Stimulated activated CD4-positive, alpha-beta T cell treated with anti-CD3 and anti-CD28 coated beads, TNF-alpha, amount 100 ng/mL, for 48 hours (primary cell): ENCODE measurements around the gene LDAH.
A peak's percentile ranks its signal among the peaks of the same experiment; 100 is the strongest.

ENCODE experiments used
- DNase-seq, 3 donors: peaks; one replicate each; pipeline ENCODE4 v3.0.0-alpha.2; 2020; ENCODE audit warnings: low read depth in 3 of 3

The LDAH gene

DNA sequence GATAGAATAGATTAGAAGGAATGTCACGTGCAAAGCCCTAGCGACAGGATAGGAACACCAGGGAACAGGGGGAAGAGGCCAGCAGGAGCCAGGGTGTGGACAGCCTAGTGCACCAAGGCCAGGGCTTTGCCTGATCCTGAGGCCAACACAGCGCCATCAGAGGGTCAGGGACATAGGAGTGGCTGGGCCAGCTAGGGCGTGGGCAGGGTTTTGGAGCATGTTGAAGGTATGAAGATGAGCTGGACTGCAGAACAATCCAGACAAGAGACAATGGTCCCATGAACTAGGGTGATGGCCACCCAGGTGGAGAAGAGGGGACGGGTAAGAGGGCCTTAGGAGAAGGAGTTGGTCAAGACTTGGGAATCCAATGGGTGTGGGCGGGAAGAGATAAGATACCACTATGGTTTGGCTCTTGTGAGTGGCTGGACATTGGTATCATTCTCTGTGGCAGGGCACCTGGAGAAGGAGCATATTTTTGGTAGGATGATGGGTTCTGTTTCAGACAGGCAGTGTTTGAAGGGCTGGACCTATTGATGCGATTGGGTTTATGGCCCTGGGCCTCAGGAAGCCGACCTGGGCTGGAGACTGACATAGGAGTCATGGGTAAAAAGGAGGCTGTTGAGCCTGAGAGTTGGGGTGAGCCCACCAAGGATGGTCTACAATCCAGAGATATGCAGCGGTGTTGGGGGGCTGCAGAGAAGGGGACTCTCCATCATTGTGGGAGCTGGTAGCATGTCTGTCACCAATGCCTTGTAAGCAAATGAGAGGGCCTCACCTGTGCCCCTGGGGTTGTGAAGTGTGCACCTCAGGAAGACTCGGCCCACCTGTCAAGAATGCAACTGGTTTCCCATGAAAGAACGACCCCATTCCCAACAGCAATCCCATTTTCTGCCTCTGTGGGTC is 170.0 kb downstream of the LDAH start:
- no peak for DNase-seq

DNA sequence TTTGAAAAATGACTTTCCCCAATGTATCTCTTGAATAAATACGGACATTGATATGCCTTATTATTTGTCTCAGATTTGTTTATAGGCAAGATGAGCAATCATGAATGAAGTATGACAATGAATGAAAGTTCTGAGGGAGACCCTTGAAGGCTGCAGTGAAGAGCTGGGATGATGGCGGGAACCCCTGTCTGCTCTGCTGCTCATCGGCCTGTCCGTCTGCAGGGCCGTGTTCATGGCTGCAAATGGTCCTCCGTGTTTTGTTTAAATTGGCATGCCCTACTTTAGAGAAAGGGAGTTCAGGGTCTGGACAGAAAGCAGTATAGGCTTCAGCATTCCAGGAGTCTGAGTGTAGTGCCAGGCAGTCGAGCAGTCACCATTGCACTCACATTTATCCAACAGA is 170.8 kb downstream of the LDAH start:
- no peak for DNase-seq

DNA sequence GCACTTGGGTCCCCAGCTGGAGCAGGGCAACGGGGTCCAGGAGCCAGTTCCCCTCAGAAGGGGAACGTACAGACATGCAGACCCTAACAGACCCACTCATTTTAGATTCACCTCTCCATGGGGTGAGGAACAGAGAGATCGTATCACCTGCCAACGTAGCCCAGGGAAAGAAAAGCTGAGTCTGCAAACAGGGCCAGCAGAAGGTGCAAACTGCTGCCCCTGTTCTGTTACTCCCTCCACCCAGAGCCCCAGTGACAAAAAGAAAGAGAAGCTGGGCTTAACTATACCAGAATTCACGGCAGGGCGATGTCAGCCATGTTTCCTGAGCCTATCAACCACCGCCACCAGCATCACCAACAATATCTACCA is 171.2 kb downstream of the LDAH start:
- no peak for DNase-seq

DNA sequence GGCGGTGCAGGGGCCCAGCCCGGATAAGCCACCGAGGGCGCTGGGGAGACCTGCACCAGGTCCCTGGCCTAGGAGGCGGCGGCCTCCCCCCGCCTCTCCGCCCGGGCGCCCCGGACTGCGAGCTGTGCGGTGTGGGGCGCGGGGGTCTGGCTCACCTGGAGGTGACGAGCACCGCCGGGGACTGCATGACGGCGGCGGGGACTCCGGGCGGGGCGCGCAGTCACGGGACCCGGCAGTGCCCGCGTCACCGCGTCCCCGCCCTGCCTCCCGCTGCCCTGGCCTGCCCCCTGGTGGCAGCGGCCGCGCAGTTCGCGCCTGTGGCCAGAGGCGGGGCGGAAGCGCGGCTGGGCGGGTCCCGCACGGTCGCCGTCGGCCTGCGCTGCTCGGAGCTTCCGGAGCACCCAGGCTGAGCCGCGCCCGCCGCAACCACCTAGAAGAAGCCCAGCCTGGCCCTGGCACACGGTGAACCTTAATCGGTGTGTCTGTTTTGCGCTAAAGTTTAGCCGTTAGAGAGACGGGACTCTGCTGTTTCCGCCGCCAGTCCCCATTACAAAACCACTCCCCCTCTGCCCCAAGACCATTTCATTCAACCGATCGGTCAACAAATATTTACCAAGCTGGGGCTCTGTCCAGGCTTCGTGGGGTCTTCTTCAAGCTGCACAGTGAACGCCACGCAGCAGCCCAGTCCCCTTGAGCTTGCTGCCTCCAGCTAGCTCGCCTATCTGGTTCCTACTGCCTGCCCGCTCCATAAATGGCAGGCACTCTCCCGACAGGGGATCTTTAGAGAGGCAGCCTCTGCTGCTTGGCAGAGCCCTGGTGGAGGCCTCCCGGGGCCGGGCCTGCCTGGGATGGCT is 171.8 kb downstream of the LDAH start, which contains the start of gene HS1BP3:
Gene HS1BP3 (minus strand): TSS at position 222 of the 854 bp plus-strand sequence. CDS start 35 bp downstream, at position 187.
- peak; percentile 73 to 81 (median 79) for DNase-seq

DNA sequence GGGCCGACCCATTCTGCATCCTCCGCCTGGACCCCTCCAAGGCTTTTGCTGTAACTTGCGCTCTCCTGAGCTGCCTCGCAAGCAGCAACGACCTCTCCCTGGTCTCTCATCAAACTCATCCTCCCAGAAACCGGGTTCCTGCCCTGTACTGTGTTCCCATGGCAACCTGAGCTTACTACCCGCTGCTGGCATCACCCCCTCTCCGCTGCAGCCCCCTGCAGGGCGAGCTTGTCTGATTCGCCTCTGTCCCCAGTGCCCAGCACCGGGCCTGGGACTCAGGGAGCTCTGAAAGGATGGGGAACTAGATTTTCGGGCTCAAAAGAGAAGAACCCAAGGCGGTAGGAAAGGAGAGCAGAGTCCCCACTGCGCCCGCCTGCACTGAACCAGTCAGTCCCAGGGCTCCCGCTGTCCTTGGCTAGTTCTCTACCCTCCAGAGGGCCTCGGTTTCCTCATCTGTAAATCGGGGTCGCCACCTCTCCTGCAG is 172.5 kb downstream of the LDAH start:
- no peak for DNase-seq

DNA sequence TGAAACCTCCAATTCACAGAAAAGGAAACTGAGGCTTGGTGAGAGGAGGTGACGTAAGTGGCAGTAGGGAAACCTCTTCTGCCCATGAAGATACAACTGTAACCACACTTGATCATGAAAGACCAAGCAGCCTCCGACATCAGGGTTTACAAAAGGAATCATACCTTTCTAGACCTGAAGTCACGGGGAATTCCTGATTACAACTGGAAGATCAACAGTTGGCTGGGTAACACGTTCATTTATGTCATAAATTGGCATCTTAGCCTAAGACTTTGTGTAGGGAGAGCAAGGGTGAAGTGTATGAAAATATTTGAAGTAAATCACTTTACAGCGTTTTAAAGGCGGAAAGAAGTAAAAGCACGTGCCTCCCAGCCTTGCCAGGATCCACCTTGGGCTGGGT is 172.9 kb downstream of the LDAH start:
- no peak for DNase-seq

DNA sequence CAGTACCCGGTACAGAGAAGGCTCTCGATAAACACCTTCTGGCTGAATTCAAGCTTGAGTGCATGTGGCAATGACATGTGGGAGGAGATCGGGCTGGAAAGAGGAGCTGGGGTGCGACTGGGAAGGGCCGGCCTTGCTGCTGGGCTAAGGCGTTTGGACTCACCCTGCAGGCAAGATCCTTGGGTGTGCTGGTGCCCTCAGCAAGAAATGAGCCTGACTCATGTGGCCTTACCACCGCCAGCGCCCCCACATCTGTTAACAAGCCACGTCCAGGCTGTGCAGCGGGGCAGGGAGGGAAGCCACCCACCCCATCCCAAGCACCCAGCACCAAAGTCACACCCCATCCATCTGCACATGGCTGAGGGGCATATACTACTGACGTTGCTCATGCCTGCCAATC is 173.3 kb downstream of the LDAH start:
- DNase-seq: no peak

DNA sequence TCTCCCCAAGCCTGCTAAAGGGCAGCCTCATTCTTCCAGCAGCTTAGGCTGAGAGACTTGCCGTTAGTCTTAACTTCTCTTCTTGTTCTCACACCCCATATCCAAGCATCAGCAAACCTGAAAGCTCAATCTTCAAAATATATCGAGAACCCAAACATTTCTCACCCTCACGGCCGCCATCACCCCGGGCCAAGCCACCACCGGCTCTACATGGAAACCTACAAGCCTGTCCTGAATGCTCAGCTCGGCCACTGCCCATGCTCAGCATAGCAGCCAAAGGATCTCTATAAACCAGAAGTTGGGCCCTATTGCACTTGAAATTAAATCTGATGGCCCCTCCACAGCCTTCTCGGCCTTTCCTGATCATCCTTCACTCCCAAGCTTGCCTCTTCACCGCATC is 174.1 kb downstream of the LDAH start:
- no peak for DNase-seq

DNA sequence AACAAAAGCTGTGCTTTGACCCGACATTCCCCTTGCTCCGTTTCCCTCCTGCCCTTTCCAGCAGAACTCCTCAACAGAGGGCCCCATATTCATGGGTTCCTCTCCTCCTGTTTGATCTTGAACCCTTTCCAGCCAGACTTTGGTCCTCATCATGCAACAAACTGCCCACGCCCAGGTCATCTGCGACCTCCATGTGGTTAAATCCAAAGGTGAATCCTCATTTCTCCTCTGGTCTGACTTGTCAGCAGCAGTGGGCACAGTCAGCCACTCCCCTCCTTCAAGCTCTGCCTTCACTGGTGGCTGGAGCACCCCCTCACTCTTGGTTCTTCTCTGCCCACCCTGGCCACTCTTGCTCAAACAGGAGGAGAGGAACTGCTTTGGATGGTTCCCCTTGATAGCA is 174.7 kb downstream of the LDAH start:
- no peak for DNase-seq

DNA sequence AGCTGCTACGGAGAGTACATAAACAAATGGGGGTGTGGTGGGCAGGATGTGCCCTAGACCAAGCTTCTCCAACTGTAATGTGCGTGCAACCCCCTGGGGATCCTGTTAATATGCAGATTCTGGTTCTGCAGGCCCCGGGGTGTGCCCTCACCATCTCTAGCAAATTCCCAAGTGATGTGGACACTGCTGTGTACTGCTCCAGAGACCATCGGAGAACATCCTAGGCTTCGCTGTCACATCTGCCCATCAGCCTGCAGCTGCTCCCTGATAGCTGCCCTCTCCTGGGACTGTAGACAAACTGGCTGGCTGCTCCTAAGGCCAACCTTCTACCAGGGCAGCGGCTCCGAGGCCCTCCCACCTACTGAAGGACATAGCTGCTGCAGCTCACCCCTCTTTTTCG is 175.2 kb downstream of the LDAH start:
- no peak for DNase-seq

DNA sequence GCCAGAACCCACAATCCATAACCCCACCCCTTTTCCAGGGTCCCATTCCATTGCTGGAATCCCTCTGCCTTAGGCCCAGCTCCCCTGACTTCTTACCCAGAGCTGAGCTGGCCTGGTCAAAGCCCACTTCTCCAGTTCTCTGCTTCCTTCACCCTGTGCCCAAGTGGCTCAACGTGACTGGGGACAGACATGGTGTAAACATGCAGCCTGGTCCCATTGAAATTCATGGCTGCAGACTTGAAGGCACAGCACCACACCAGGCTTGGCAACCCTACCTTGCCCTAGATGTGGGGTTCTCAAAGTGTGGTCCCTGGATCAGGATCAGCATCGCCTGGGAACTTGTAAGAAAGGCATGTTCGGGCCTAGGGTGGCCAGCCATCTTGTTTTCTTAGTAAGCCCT is 175.7 kb downstream of the LDAH start:
- no peak for DNase-seq

DNA sequence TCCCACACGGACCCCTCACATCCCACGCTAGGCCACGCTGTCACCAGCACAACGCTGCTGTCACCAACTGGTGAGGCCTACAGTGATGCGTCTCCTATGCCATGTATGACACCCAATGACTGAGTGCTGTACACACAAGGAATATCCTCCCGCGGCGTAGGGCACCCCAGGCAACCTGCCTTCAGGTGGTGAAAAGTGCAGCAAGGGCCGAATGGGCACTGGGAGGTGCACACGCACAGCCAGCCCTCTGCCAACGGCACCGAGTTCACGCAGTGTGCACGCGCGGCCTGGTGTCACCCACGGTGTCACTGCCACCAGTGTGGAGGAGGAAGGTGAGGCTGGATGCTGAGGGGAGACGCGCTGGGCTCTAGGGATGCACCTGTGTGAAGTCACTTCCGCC is 176.5 kb downstream of the LDAH start:
- no peak for DNase-seq

DNA sequence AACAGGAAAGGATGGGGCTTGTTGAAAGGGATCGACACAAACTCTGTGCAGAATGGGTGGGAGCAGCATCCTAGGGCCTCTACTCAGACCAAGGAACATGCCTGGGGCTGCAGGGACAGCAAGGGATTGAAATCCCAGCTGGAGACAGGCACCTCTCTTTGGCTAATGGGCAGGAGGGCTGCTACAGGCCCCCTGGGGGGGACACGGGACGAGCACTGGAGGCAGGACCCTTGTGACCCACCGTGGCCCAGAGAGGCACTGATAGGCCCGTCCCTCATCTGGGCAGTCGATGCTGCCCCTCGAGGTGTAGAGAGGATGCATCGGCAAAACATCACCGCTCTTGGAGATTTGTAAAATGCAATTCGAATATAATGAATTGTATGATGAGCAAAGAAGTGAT is 177.1 kb downstream of the LDAH start:
- DNase-seq: no peak

DNA sequence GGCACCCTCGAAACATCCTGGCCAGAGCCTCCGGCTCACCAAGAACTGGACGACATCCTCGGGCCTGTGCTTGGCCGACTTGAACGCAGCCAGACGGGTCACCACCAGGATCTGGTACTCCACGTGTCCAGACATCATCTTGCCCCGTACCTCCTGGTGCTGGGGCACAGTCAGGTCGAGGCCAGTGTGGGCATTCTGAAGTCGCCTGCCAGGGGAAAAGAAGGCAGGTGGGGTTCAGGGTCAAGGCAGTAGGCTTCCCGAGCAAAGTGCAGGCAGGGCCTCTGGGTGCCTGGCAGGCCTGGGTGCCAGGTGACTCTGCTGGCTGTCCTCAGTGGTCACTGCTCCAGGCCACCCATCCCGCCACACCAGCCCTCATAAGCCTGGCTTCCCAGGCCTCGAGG is 177.6 kb downstream of the LDAH start:
- no peak for DNase-seq

DNA sequence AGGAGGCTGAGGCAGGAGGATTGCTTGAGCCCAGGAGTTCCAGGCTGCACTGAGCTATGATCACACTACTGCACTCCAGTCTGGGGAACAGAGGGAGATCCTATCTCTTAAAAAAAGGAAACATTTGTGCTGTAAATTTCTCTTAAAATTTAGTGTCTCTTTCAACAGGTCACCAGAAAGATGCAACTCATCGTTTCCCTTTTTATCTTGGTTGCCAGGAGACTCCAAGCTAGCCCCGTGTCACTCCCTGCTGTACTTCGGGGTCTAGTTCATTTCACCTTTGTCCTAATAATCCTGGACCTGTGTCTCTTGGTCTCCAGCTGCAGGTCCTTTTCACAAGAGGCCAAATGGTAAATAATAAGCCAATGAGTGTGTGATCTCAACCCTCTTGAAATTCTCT is 179.1 kb downstream of the LDAH start:
- no peak for DNase-seq

DNA sequence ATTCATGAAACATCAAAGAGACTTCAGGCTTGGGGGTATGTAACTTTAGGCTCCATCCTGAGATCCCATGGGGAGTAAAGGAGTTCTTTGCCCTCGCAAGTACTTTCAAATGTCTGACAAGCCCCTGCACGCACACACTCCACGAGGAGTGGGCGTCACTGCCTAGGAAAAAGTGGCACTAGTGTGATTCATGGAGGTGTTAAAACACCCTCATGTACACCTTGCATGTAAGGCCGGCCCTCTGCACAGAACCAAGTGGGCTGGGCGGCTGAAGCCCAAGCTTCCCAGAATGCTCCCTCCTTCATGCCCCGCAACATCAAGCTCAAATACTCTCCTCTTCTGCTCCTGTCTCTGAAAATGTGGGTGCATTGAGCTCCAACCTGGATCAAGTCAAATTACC is 179.8 kb downstream of the LDAH start:
- no peak for DNase-seq

DNA sequence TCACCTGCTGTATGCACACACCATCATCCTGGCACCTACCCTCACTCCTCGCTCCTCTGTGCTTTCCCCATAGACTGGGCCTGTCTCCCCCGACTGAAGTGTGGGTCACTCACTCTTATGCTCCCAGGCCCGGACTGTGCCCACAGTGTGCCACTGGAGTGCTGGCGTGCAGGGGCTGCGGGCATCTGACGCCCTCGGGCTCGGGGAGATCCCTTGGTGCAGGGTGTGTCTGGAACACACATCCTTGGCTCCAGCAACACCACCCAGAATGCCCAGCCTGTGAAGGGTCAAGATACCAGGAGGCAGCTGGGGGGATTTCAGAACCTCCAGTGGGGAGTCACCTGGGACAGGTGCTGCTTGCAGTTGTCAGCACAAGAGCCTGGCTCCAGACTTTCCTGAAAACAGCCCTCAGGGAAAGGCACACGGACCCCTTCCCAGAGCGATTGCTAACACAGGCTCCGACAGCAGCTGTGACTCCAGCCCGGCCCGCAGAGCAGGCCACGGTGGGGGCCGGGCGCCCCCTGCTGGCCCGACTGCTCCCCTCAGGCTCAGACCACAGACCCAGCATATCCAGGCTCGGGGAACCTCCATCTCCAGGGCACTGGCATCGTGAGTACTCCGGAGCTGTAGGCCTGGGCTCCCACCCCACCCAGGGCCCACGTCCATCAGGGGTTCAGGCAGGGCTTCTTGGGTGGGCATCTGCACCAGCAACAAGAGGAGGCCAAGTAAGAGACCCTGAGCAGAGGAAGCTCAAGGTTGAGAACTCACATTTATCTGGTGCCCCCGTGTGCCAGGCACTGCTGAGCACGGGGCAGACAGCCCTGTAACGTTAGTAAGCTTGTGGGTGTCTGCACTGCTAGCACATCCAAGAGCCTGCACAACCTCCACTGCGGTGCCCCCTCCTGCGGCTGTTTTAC is 180.6 kb downstream of the LDAH start:
- peak; percentile 53 to 59 (median 55) for DNase-seq

DNA sequence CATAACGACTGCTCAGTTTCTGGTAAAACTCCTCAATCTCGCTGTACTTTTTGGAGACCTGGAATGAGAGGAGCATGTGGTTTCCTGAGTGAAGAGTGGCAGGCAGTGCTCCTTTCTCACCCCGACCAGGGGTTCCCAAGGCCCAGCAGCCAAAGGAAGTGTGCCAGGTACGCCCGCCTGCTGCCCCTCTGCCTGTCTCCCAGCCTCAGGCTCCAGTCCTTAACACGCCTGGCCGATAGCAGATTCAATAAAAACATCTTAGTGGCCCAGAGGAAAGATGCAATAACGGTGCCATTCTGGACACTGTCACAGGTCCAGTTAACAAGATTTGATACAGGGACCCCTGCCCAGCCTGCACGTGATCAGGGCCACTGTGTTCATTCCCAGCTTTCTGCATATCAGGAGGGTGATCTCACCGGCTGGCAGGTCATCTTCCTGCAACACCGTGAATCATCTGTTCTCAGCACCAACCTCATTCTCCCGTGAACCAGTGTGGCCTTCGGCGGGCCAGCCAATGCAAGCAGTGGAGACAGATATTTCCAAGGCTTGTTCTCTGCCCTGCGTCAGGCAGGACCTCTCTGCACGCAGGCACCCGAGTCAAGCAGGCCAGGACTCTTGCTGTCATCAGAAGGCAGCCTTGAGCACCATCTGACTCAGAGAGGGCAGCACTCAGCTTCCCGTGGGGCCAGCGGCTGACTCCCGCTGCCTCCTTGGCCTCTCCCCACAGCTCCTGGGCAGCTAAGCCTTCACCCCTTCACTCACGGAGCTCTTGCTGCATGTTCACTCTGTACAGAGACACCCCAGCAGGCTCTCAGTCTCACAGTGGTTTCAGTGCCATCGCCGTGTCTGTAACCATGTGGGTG is 181.5 kb downstream of the LDAH start:
- DNase-seq: no peak

DNA sequence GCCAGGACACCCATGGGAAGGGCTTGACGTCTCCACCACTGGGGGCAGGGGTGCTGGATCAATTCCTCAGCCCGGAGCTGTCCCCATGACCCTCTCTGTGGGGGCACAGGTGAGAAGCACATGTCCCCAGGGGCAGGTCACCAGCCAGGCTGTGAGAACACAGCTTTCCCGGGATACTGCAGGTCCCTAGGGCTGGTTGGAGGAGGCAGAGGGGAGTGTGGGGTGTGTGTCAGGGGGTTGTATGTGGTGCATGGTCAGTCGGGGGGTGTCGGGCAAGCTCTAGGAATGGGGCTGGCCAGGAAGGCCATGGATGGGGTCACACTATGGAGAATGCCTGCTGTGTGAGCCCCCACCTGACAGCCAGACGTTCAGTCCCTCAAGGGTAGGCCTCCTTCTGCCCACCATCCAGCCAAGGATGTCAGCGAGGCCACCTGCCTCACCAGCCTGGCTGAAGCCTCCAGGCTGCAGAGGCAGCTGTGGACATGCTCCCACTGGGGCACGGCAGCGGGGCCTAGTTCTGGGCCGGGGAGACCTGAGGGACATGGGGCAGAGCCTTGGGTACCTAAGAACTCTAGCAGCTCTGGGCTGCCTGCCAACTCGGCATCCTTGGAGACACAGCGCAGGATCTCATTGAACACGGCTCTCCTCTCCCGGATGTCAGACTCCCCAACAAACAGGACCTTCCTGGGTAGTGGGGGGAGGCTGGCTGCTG is 182.3 kb downstream of the LDAH start:
- DNase-seq: no peak
